ENCODE measurements around the gene FSTL4.

DNA sequence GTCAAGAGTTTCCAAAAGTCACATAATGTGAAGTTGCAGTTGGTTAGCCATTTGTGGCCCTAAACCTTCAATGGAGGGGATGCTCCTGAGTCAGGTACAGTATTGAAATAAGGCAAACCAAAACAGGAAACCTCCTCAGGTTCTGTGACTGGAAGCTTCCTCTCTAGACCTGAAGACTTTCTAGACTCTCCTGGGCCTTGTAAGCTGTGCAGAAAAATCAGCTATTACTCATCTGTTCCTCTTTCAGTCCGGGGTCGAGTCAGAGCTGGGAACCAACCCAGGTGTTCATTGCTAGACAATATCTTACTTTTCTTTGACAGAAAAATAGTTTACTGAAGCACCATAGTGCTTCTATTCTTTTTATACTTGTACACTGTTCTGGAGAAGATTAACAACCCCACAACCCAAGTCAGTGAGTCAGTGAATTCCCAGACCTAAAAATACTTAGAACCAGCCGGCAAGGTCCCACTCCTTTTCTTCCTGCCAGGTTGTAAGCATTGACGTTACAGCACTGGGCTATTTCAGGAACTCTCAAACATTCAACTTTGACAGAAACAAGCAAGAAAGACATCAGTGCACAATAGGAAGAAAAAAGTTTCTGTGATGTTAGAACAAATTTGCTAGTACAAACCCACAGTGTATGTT is 47.3 kb downstream of the FSTL4 start:
- TF ChIP-seq, protein P1, sequence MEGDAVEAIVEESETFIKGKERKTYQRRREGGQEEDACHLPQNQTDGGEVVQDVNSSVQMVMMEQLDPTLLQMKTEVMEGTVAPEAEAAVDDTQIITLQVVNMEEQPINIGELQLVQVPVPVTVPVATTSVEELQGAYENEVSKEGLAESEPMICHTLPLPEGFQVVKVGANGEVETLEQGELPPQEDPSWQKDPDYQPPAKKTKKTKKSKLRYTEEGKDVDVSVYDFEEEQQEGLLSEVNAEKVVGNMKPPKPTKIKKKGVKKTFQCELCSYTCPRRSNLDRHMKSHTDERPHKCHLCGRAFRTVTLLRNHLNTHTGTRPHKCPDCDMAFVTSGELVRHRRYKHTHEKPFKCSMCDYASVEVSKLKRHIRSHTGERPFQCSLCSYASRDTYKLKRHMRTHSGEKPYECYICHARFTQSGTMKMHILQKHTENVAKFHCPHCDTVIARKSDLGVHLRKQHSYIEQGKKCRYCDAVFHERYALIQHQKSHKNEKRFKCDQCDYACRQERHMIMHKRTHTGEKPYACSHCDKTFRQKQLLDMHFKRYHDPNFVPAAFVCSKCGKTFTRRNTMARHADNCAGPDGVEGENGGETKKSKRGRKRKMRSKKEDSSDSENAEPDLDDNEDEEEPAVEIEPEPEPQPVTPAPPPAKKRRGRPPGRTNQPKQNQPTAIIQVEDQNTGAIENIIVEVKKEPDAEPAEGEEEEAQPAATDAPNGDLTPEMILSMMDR (IDR thresholded peaks at IDR 0.05): no peak
- TF ChIP-seq ZFX (IDR thresholded peaks at IDR 0.05; ENCODE audit: borderline replicate concordance): no peak
